BLaER1 (cell line): ENCODE results near the gene FLYWCH2.
A peak's percentile ranks its signal among the peaks of the same experiment; 100 is the strongest.
"Not testable (repeated sequence)": the region's sequence is repeated elsewhere in the genome, so short reads cannot be mapped to it uniquely, and the experiment has no call there.

Source experiments
- H3K27ac ChIP-seq: shearing (Covaris generic); formaldehyde crosslinking; 2 replicates; pipeline ENCODE4 v1.8.1; 2022
- H3K27me3 ChIP-seq: shearing (Covaris generic); formaldehyde crosslinking; 2 replicates; pipeline ENCODE4 v1.8.1; 2022
- H3K36me3 ChIP-seq: shearing (Covaris generic); formaldehyde crosslinking; 2 replicates; pipeline ENCODE4 v1.8.1; 2022
- H3K4me1 ChIP-seq: shearing (Covaris generic); formaldehyde crosslinking; 2 replicates; pipeline ENCODE4 v1.8.1; 2022
- H3K4me2 ChIP-seq: shearing (Covaris generic); formaldehyde crosslinking; 2 replicates; pipeline ENCODE4 v1.8.1; 2022
- H3K4me3 ChIP-seq: shearing (Covaris generic); formaldehyde crosslinking; 2 replicates; pipeline ENCODE4 v1.8.1; 2022
- H3K9ac ChIP-seq: shearing (Covaris generic); formaldehyde crosslinking; 2 replicates; pipeline ENCODE4 v1.8.1; 2022
- H3K9me3 ChIP-seq: shearing (Covaris generic); formaldehyde crosslinking; 2 replicates; pipeline ENCODE4 v1.8.1; 2022
- H4K20me1 ChIP-seq: shearing (Covaris generic); formaldehyde crosslinking; 2 replicates; pipeline ENCODE4 v1.8.1; 2022
- Cebpa-rat ChIP-seq: shearing (Covaris generic); IDR thresholded peaks from 2 replicates; pipeline ENCODE4 v1.8.1; 2022

Gene FLYWCH2

GRCh38 chr16:2925951-2926649, 43.1 kb downstream of the FLYWCH2 start:
- no peak overlapping the region for H3K4me3 ChIP-seq
- H3K4me1 ChIP-seq, result peaks cover 26% of the 10 kb centered on the region
- H3K9me3 ChIP-seq, result no peaks in the 10 kb centered on the region
- H3K36me3 ChIP-seq, result peaks cover 60% of the 10 kb centered on the region
- no peak overlapping the region for H3K27ac ChIP-seq
- H3K27me3 ChIP-seq, result no peaks in the 10 kb centered on the region
- no peak for TF ChIP-seq Cebpa-rat
- H3K4me2 ChIP-seq, result peak overlapping the region; percentile 60; the same call in 1 of the 2 replicates
- H4K20me1 ChIP-seq, result no peaks in the 10 kb centered on the region; the same call in 1 of the 2 replicates
- H3K9ac ChIP-seq, result no peak overlapping the region

GRCh38 chr16:2926650-2926999, 43.6 kb downstream of the FLYWCH2 start:
- Histone ChIP-seq H3K27me3 (no peaks in the 10 kb centered on the region), H3K9ac (no peak overlapping the region), H3K36me3 (peaks cover 60% of the 10 kb centered on the region), H3K9me3 (no peaks in the 10 kb centered on the region), H3K4me1 (peaks cover 26% of the 10 kb centered on the region), H3K4me3 (no peak overlapping the region), H3K27ac (no peak overlapping the region), H4K20me1 (no peaks in the 10 kb centered on the region; the same call in 1 of the 2 replicates), H3K4me2 (peak overlapping the region; percentile 60)
- TF ChIP-seq Cebpa-rat, result no peak

GRCh38 chr16:2927010-2927646, 44.1 kb downstream of the FLYWCH2 start:
- H3K4me2 ChIP-seq, result peak overlapping the region; percentile 60
- H3K36me3 ChIP-seq, result peaks cover 58% of the 10 kb centered on the region
- no peaks in the 10 kb centered on the region for H3K9me3 ChIP-seq
- H3K4me3 ChIP-seq, result no peak overlapping the region
- H3K27ac ChIP-seq, result no peak overlapping the region
- H3K9ac ChIP-seq, result no peak overlapping the region
- TF ChIP-seq Cebpa-rat, result no peak
- no peaks in the 10 kb centered on the region for H3K27me3 ChIP-seq
- H3K4me1 ChIP-seq, result peaks cover 26% of the 10 kb centered on the region
- H4K20me1 ChIP-seq, result no peaks in the 10 kb centered on the region; the same call in 1 of the 2 replicates

- H3K4me2 ChIP-seq, H3K9ac ChIP-seq, H3K27ac ChIP-seq, H3K27me3 ChIP-seq, H3K4me3 ChIP-seq, H3K9me3 ChIP-seq, H4K20me1 ChIP-seq: not testable (repeated sequence)
- Histone ChIP-seq H3K4me1 (peaks cover 24% of the 10 kb centered on the region), H3K36me3 (peaks cover 61% of the 10 kb centered on the region)
Observed at GRCh38 chr16:2928151-2928550, 45.1 kb downstream of the FLYWCH2 start.

- H3K4me1 ChIP-seq, result peaks cover 29% of the 10 kb centered on the region
- no peaks in the 10 kb centered on the region for H3K27me3 ChIP-seq
- H3K9me3 ChIP-seq, result no peaks in the 10 kb centered on the region
- TF ChIP-seq Cebpa-rat, result no peak
- H3K4me2 ChIP-seq, result no peak overlapping the region
- H3K27ac ChIP-seq, result no peak overlapping the region
- H3K9ac ChIP-seq, result no peak overlapping the region
- no peaks in the 10 kb centered on the region; the same call in 1 of the 2 replicates for H4K20me1 ChIP-seq
- H3K36me3 ChIP-seq, result peaks cover 64% of the 10 kb centered on the region
- H3K4me3 ChIP-seq, result no peak overlapping the region
Observed at GRCh38 chr16:2928796-2929195, 45.8 kb downstream of the FLYWCH2 start.

GRCh38 chr16:2929693-2930092, 46.7 kb downstream of the FLYWCH2 start:
- Histone ChIP-seq H3K9ac (no peak overlapping the region), H3K4me1 (peaks cover 38% of the 10 kb centered on the region), H3K4me3 (no peak overlapping the region), H3K27ac (no peak overlapping the region), H3K9me3 (no peaks in the 10 kb centered on the region), H3K36me3 (peaks cover 65% of the 10 kb centered on the region), H3K4me2 (no peak overlapping the region), H4K20me1 (no peaks in the 10 kb centered on the region; the same call in 1 of the 2 replicates), H3K27me3 (no peaks in the 10 kb centered on the region)
- no peak for TF ChIP-seq Cebpa-rat

GRCh38 chr16:2930236-2930635, 47.2 kb downstream of the FLYWCH2 start:
- no peak for TF ChIP-seq Cebpa-rat
- Histone ChIP-seq H3K4me1 (peaks cover 43% of the 10 kb centered on the region), H3K4me2 (no peak overlapping the region), H3K4me3 (no peak overlapping the region), H3K36me3 (peaks cover 61% of the 10 kb centered on the region), H3K27ac (0 out of 2 replicates have a peak overlapping the region, but pooled peaks have one; percentile 18), H3K9ac (0 out of 2 replicates have a peak overlapping the region, but pooled peaks have one; percentile 24), H4K20me1 (no peaks in the 10 kb centered on the region), H3K9me3 (no peaks in the 10 kb centered on the region), H3K27me3 (no peaks in the 10 kb centered on the region)

GRCh38 chr16:2931231-2931914, 48.4 kb downstream of the FLYWCH2 start:
- not testable (repeated sequence) for H3K4me2 ChIP-seq, H4K20me1 ChIP-seq, H3K27ac ChIP-seq, H3K9ac ChIP-seq, H3K4me3 ChIP-seq, H3K27me3 ChIP-seq, H3K9me3 ChIP-seq
- Histone ChIP-seq H3K4me1 (peaks cover 54% of the 10 kb centered on the region), H3K36me3 (peaks cover 61% of the 10 kb centered on the region)

- peak overlapping the region; percentile 94 for H3K4me2 ChIP-seq
- H3K9ac ChIP-seq, result peak overlapping the region; percentile 29
- H4K20me1 ChIP-seq, result peaks cover 17% of the 10 kb centered on the region
- H3K9me3 ChIP-seq, result no peaks in the 10 kb centered on the region
- H3K27me3 ChIP-seq, result no peaks in the 10 kb centered on the region
- H3K27ac ChIP-seq, result peak overlapping the region; percentile 60
- peaks cover 66% of the 10 kb centered on the region for H3K36me3 ChIP-seq
- TF ChIP-seq Cebpa-rat, result no peak
- no peak overlapping the region for H3K4me3 ChIP-seq
- H3K4me1 ChIP-seq, result peaks cover 55% of the 10 kb centered on the region
Observed at GRCh38 chr16:2933136-2933535, 50.1 kb downstream of the FLYWCH2 start.

GRCh38 chr16:2933701-2934100, 50.7 kb downstream of the FLYWCH2 start:
- H3K4me1 ChIP-seq, result peaks cover 60% of the 10 kb centered on the region
- H4K20me1 ChIP-seq, result peaks cover 18% of the 10 kb centered on the region
- H3K4me2 ChIP-seq, result peak overlapping the region; percentile 94
- no peak for TF ChIP-seq Cebpa-rat
- no peaks in the 10 kb centered on the region for H3K9me3 ChIP-seq
- H3K36me3 ChIP-seq, result peaks cover 69% of the 10 kb centered on the region
- peak overlapping the region; percentile 29 for H3K9ac ChIP-seq
- H3K27ac ChIP-seq, result peak overlapping the region; percentile 60
- H3K27me3 ChIP-seq, result no peaks in the 10 kb centered on the region
- no peak overlapping the region for H3K4me3 ChIP-seq
